Measurements from ENCODE around the gene SMPD3.
A peak's percentile ranks its signal among the peaks of the same experiment; 100 is the strongest.

Gene SMPD3

DNA sequence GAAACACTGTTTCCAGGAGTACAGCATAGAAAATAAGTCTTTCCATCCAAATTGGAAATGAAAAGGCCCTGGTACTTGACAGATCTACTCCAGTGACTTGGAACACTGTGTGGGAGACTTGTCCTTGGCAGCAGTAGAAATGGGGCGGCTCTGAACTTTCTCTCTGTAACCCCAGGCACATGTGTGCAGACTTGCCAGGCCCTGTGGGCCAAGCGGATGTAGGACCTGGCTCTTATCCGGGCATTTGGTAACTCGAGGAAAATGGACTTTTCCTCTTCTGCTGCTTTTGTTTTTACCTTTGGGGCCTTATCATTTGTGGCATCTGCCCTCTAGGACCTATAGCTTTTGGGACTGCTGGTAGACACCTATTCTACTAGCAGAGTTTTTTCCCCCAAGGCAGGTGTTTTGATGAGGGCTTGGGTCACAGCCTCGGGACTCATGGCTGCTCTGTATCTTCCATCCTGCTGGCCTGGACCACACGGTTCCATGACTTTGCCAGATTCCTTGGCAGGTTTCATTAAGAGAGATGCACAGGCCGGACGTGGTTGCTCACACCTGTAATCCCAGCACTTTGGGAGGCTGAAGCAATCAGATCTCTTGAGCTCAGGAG is 43.5 kb downstream of the SMPD3 start:
- DNase-seq (ENCODE audit: low read depth in 2 of 2), result no peak

DNA sequence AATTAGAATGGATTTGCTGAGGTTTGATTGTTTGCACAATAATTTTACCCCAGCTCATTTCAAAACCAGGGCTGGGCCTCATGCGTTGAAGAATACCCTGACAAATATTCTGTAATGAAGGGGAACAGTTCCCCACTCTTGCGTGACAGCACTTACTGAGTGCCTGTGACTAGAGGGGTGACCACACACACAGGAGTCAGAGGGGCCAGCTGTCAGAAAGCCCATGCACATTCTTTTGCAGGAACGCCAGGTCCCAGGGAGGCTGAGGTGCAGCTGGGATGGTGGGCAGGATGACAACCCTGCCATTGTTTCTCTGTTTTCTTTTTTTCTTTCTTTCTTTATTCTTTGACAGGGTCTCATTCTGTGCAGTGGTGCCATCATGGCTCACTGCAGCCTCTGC is 44.6 kb downstream of the SMPD3 start:
- DNase-seq (ENCODE audit: low read depth in 2 of 2), result no peak

DNA sequence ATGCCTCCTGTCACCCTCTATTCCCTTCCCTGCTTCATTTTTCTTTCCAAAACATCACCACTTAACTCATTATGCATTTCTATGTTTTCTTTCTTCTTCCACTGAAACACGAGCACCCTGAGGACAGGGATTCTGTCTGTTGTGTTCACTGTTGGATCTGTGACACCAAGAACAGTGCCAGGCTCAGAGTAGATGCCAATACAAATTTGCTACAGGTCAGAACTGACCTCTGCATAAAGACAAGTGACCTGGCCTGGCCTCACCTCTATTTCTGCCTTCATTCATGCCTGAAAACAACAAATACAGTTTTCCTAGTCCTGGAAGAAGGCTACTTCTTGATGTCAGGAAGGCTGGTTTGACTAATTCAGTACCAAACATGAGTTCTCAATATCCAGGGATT is 45.1 kb downstream of the SMPD3 start:
- no peak for DNase-seq (ENCODE audit: low read depth in 2 of 2)

DNA sequence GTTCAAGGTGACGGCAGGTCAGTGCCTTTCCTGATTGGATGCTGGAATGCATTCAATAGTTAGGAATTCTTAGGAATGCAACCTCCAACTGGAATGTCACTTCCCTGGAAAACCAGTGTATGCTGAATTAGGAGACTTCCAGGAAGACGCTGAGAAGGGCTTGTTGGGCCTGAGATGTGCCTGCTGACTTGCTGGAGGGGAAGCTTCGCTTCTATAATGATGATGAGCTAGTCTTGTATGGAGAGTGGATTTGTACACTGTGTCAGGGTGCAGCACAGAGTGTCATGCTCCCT is 45.6 kb downstream of the SMPD3 start:
- DNase-seq (ENCODE audit: low read depth in 2 of 2), result no peak

DNA sequence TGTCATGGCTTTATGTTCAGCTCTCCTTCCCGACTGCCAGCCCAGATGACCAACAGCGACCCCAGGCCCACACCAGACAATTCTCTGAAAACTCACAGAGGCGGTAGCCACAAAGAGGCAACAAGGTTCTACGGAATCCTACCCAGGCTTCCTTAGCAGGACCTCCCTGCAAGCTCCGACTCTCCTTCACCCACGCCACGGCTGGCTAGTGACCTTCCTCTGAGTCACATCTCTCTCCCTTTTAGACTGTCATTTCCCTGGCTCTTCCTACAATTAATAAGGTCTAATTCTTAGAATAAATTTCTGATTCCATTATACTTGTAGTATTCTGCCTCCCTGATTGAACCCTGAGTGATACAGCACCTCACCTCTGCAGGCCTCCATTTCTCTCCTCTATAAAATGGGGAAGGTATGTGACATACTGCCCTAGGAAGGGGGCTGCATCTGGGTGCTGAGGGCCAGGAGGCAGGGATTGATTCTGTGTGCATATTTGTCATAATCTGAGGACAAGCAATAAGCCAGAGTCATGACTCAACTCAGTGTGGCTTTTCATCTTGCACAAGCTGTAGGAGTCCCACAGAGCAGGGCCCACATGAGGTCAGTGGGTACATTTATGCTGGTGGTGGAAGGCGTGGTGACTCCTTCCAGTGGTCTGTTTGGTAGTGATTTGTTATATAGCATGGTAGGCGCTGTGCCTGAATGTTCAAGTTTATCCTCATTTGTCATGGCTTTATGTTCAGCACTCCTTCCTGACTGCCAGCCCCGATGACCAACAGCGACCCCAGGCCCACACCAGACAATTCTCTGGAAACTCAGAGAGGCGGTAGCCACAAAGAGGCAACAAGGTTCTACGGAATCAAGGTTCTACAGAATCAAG is 46.2 kb downstream of the SMPD3 start:
- DNase-seq (ENCODE audit: low read depth in 2 of 2), result no peak

DNA sequence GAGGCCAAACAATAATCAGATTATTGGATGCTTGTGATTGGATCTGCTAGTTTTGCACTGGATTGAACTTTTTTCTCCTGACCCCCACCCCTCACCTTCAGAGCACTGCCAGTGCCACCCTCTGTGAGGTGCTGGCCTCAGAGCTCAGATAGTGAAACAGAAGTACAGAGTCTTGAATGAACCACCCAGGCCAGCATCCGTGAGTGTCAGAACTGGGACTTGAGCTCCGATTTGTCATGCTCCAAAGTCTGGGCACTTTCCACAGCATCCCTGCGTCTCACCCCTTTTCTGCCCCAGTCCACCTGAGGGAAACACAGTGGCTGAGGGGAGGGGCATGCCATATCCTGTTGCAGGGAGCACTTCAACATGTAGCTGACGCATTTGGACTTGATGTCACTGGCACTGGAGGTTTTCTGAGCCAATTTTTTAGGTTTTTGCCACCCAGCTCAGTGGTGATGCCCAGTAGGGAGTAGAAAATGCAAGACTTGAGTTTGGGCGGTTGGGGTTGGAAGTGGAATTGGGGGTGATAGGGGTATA is 47.3 kb downstream of the SMPD3 start:
- no peak for DNase-seq (ENCODE audit: low read depth in 2 of 2)

DNA sequence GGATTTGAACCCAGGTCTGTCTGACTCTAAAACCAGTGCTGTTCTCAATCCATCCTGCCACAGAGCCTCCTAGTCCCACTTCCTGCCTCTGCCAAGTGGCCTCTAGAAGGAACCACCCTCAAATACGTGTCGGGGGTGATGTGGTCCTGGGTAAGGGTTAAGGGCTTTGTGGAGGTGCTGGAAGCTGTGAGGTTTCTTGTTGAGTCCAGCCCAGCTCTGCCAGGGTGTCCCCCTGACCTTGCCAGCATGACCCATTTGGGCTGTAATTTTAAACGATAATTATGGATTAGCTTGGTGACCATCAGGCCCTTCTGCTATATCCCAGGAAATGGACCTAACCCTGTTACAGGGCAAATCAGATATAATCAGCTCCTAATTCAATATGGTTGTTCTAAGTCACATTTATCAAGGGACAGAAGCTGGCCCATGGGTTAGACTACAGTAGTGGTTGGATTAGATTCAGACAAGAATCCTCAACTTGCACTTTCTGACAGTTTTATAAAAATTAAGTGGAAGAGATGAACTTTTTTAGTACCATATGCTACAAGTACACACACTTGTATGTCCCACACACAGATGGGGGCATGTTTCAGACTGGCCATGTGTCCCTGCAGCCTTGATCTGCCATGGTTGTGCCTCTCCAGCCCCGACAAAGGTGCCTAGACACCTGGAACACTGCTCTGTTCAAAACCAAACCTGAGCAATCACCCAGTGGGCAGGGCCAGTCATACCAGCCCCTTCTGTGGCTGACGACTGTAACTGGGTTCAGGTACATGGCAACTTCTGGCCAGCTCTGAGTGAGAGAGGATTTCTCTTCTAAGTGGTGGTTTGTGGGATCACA is 48.0 kb downstream of the SMPD3 start:
- DNase-seq (ENCODE audit: low read depth in 2 of 2), result no peak

DNA sequence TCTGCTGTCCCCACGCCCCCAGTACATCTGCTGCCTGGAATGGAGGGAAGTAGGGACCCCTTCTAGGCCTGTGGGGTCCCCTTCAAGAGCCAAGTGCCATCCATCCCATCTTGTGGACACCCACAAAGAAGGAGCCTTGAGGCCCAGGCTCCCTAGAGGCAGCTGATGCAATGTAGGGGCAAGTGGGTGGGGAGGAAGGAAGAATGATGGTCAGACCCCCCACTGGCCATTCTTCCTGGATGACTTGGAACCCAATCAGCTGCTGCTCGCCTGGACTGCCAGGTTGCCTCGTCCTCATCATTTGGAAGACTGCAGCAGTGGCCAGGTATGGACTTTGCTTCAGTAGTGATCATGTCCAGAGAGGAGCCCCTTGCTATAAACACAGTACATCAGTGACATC is 48.9 kb downstream of the SMPD3 start:
- DNase-seq (ENCODE audit: low read depth in 2 of 2), result no peak

DNA sequence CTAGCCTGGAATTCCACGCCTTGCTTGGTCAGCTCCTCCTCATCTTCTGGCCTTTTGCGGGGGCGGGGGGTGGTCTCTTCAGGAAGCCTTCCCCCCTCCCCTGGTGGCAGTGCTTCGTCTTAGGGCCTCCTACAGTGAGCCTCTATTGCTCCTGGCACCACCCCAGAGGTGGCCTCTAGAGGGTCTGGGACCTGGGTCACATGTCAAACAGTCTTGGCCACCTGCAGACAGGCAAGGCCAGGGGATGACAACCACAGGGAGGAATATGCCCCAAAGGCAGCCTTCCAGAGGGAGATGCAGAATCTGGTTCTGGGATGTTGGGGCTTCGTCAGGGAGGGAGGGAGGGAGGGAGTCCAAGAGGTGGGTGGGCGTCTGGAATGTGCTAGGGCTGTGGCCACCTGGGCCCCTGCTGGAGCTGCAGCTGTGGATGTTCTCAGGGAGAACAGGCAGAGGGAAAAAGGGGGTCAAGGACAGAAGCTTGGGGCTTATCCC is 50.6 kb downstream of the SMPD3 start:
- DNase-seq (ENCODE audit: low read depth in 2 of 2), result no peak

DNA sequence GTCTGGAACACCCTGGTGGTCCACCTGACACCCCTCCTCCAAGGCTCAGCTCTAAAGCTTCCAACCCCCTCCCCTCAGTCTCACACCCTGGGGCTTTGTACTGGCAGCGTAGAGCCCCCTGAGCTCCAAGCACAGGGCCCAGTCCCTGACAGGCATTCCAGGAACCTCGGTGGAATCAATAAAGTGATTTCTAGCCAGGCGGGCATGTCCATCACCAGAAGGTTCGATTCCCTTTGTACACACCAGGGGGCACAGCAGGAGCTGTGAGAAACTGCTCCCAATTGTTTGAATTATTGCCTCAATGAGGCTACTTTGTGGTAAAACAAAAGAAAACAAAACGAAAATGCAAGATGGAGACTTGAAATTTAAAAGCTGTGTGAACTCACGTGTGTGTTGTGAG is 51.8 kb downstream of the SMPD3 start:
- peak; percentile 8 to 31 for DNase-seq (ENCODE audit: low read depth in 2 of 2)

DNA sequence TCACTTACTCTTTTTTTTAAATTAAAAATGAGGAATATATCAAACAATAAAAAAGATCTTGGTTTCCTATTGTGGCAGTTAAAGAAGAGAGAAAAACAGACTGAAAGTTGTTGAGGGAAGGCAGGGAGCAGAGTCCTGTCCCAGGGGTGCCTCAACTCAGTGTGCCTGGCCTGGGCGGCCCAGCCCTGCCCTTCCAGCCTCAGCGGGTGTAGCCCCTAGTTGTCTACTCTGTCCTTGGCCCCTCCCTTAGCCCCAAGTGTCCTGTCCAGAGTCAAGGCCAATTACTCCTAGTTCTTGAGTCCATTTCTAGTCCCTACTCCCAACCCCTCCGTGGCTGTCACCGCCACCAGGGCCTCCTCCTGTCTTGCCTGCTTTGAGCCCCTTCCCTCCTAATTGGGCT is 52.5 kb downstream of the SMPD3 start:
- DNase-seq (ENCODE audit: low read depth in 2 of 2), result no peak

DNA sequence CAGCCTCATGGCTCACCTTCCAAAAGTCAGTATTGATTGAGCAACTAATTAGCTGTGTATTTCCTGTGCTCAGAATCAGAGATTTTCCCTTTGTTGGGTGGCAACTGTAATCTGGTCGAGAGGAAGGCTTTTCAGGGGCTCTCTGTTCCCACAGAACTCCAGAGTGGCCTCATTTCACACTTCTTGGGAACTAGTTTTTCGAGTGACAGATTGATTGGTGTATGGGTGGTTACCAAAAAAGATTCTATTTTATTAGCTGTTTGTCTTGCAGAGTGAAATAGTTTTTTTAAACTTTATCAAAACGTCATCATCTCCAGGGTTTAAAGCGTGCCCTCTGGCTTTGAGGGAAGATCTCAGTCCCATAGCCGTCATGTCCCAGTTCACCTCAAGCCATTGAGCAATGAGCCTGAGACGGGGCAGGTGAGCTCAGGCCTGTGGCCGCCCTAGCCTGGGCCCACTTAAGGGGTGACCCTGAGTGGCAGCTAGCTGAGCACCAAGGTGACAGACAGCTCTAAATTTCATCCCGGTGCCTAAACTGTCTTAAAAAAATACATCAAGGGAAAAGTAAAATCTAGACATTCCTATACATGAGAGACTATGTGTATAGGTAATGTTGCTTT is 53.0 kb downstream of the SMPD3 start:
- no peak for DNase-seq (ENCODE audit: low read depth in 2 of 2)

DNA sequence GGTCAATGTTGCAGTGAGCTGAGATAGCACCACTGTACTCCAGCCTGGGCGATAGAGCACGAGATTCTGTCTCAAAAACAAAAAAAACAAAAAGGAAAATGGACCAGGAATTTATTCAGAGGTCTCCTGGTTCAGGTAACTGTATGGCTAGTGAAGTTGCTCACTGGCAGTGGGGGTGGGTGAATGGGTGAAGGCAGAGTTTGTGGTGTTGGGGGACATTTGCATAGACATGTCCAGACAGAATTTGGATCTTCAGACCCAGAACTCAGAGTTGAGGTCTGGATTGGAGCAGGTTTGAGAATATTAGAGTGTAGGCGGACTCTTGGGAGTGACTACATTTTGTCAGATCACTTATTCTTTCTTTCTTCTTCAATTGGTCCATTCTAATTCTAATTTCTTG is 55.0 kb downstream of the SMPD3 start:
- DNase-seq (ENCODE audit: low read depth in 2 of 2), result no peak

DNA sequence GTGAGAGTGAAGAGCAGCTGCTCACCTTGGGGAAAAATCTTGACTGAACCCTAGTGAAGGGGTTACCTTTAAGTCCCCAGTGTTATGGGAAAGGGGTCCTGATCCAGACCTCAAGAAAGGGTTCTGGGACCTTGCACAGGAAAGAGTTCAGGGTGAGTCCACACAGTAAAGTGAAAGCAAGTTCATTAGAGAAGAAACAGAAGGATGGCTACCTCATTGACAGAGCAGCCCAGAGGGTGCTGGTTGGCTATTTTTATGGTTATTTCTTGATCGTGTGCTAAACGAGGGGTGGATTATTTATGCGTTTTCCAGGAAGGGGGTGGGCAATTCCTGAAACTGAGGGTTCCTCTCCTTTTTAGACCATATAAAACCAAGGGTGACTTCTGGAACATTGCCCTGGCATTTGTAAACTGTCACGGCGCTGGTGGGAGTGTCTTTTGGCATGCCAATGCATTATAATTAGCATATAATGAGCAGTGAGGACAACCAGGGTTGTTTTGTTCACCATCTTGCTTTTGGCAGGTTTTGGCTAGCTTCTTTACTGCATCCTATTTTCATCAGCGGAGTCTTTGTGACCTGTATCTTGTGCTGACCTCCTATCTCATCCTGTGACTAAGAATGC is 58.4 kb downstream of the SMPD3 start:
- DNase-seq (ENCODE audit: low read depth in 2 of 2), result no peak

DNA sequence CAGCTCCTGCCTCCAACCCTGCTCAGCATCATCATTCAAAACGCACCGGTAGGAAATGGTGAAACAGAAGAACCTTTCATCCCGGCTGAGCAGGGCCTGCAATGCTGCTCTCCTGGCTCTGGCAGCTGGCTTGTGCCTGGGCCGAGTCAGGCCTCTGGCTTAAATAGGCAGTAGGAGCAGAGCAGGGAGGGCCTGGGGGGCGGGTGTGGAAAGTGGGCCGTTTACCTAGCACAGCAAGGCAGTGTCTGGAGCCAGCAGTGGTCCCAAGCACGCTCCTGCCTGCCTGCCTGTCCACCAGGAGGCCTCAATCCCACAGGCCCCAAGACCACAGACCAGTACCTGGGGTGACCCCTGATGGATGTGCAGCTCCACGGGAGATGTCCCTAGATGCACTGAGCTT is 59.3 kb downstream of the SMPD3 start:
- no peak for DNase-seq (ENCODE audit: low read depth in 2 of 2)

DNA sequence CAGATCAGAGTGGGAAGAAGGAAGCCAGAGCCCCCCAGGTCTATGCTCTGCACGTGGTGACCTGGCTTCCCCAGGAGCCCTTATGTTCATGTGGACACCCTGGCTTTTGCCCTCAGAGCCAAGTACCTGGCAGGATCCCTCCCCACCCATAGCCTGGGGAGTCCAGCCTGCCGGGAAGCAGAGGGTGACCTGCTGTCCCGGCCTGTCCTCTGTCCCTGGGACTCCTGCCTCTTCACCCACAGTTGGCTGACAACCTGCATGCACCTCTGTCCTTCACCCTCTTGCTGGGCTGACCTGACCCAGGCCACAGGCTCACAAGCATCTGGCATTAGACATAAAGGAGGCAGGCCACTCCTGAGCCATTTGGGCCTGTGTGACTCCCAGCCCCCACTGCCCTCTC is 60.2 kb downstream of the SMPD3 start:
- no peak for DNase-seq (ENCODE audit: low read depth in 2 of 2)

DNA sequence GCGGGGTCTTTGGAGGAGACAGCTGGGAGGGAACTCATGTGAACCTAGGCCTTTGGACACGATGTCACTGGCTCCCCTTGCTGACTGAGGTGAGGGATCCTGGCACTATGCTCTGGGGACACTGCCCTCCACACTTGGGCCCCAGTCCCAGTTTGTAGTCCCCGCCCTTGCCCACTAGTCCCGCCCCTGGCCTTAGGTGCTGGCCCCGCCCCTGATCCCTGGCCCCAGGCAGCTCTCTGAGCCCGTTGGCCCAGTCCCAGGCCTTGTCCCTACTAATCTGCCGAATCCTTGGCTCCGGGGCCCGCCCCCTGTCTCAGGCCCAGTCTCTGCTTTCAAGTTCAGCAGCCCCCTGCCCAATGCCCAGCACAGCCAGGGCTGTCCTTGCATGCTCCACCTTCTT is 61.0 kb downstream of the SMPD3 start:
- DNase-seq (ENCODE audit: low read depth in 2 of 2), result no peak

DNA sequence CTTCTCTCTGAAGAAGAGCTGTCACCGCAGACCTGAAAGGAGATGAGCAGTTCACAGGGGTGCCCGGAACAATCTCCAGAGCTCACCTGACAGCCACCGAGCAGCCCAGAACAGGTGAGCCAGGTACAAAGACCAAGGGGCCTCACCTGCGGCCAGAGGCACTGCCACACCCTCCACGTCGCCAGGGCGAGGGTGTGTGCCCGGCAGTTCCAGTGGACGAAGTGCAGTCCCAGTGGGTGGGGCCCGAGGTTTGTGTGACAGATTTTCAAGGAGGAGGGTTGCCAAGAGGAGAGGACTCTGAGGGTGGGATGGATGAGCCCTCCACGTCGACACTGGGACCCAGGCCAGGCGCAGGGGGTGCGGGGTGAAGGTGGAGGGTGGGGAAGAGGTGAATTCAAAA is 61.7 kb downstream of the SMPD3 start:
- DNase-seq (ENCODE audit: low read depth in 2 of 2), result no peak

DNA sequence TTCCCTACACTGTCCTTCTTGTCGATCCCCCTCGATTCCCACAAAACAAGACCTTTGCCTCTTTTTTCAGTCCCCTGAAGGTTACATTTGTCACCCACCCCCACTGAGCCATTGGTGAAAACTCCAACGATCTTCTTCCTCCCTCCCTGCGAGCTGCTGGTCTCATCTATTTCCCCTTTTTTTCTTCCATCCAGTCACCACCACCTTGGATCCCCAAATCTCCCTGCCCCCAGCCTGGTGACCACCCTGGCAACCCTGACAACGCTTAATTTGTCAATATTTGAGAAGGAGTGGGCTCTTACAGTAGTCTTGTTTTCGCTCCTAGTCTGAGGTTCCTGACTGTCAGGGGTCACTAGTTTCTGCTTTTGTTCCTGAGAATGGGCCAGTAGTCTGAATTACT is 62.9 kb downstream of the SMPD3 start:
- DNase-seq (ENCODE audit: low read depth in 2 of 2), result no peak

DNA sequence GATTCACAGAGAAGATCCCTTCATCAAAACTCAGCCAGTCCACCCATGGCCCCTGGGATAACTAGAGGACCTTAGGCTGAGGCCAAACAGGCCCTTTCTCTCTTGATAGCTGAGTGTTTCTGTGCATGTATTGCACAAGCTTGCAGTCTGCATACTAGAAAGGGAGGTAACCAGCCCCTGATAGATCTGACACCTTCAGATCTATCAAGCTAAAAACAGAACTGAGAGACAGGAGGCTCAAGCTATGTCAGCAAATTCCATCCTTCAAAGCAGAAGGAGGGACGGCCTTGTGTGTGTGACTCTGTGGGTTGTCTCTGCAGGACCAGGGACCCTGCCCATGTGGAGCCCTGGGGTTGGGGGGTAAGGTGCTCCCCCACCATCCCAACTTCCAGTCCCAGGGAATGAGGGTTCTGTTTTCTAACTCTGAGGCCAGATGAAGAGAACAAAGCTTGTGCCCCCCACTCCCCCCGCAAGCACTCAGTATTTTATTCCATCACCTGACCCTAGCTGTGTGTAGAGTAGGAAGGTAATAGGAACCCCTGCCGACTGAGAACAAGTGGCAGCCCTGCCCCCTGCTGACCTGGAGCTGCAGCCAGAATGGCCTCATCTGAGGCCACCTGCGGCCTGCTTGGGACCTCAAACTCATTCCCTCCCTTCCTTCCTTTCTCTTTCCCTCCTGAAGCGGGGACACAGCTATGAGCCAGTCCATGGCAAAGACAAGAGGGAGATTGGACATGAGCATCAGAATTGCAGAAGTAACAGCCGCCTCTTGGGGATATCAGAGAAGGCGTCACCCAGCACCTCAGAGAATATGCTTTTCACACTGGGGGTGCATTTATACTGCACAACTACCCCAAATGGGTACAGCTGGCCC is 63.8 kb downstream of the SMPD3 start:
- no peak for DNase-seq (ENCODE audit: low read depth in 2 of 2)

DNA sequence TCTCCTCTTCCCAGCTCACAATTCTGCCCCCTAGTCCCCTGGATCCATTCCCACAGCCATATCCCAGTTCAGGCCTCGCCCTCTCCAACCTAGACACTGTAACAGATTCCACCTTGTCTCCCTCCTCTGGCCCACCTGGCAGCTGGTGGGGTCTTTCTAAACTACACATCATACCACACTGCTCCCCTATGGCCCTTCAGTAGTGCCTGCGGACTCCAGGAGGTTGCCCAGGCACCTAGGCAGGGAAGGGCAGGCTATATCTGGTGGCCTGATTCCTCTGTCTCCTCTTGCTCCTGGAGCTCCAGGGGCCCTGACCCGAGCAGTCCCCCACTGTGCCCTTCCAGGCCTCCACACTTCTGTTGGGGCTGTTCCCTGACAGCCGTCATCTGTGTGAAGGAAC is 64.5 kb downstream of the SMPD3 start:
- no peak for DNase-seq (ENCODE audit: low read depth in 2 of 2)
